HT1080 (cell line): ENCODE results near the gene C22orf39. TPM values are rescaled to one million over a fixed set of nuclear protein-coding genes. Genes with fewer than 3 reads are reported as not detected.

Source experiments
- DNase-seq: peaks from one replicate; pipeline ENCODE4 v3.0.0-alpha.2; 2015; ENCODE audit warnings: low read depth
- total RNA-seq: library from RNA; depleted of rRNA; stranded (reverse); fragments of >200 nt; shearing (Covaris generic); gene quantifications from 2 replicates; pipeline ENCODE4 v1.2.3, GENCODE V29; 2014

C22orf39 gene
- total RNA-seq, 1 experiment from 2014 or later: 35.9 TPM

DNA sequence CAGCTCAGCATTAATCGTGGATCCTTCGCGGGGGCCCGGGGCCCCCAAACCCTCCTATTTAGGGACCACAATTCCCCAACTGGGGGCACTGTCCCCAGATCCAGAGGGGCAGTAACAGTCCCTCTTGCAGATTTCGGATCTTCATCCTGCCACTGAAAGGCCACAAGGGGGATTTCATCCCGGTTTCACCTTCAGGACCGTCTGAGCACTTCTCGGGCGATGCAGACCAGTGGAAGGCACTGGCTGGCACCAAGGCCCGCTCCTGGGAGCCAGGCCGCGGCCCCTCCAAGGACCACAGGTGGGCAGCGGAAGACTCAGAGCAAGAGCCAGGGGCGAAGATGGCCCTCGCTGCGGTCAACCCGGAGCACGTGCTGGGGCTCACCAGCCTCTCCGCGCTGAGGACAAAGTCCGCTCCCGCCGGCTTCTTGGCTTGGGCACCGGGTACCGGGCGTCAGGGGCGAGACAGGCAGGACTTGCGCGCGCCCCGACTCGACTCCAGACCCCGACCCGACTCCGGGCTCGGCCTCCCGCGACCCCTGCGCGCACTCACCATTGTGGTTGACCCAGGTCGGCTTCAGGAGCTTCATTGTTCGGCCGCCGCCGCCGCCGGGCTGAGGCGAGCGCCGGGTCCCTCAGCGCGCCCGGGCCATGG, 16.5 kb downstream of the C22orf39 start:
- DNase-seq: no peak

DNA sequence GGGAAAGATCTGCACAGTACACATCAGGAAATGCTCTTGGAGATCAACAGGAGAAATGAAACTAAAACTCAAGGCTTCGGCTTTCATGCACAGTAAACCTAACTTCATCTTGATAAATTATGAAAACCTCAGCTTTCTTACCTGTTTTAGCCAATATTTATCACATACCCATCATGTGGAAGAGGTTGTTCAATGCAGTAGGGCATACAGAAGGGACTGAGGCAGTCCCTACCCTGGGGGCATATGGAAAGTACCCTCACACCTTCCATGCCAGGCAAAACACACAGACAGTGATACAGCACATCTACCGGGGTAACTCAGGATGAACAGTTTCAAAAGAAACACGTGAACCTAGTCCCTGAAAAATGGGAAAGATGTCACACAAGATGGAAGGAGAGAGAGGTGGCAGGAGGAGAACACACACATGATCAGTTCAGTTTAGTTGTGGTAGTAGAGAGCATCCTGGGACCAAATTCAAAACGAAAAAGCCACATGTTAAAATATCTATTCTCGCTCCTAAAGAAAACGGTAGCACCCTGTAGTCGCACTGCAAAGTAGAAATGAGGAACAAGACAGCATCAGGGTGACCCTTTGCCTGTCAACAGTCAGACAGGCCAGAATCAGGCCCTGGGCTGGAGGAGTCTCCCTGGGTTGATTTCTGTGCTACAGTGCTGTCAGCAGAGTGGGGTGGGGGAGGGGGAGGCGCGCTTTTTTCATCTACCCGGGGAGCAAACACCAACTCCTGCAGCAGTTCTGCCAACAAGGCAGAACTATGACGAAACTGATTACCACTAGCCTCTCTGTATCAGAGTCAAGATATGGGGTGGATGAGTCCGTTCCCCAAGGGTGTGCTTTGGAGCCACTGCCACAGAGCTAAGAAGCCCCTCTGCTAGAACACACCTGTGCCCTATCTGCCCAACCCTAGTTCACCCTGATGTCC, 17.3 kb downstream of the C22orf39 start:
- DNase-seq: peak; percentile 18

DNA sequence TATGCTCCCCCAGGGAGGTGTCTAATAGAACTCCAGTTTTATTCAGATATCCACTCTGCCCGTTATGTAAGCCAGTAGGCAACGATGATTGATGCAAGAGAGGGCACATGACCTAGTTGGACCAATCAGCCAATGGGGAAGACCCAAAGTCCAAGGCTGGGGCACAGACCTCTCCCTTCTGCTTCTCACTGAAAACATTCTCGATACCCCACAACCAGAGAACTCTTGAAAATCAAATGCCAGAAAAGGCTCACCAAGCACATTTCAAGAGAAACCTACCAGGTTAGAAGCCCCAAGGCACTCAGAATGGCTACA, 23.4 kb downstream of the C22orf39 start:
- no peak for DNase-seq

DNA sequence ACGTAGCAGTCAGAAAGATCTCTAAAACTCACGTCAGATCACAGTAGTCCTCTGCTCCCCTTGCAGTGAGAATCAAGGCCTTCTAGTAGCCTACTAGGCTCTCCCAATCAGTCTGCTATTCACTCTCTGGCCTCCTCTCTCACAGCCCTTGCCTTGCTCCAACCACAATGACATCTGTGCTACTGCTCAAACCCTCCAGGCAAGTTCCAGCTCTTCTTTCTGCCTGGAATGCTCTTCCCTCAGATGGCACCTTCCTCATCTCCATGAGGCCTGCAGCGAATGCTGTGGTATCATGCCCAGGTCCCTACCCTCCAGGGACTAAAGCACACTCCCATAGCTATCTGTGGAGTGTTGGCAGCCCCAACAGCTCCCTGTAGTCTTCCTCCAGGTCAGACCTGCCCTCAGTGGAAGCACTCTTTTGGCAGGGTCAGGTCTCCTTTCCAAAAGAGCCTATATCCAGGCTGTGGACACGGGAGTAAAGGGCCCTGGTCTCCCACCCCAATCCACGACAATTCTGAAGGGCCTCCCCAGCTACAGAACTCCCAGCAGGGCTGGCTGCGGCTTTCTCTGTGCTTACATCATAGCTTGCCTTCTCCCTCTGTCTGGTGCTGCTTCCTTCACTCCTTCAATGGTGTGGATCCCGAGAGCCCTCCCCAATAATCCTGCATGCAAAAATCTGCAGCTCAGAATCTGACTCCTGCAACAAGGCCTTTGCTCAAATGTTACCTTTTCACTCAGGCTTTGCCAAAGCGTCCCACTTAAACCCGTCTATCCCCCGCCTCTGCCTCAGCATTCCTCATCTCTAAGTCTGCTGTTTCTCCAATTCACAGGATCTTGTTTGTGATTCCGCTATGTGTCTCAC, 24.8 kb downstream of the C22orf39 start:
- DNase-seq: no peak

DNA sequence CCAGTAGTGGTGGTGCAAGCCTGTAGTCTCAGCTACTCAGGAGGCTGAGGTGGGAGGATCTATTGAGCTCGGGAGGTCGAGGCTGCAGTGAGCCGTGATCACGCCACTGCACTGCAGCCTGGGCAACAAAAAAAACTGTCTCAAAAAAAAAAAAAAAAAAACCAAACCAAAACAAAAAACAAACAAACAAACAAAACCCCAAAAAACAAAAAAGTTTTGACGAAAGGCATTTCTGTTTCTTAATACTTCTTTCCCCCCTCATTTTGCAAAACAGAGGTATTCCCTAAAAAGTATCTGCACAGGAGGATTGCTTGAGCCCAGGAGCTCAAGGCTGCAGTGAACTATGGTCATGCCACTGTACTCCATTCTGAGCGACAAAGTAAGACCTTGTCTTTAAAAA, 27.2 kb downstream of the C22orf39 start:
- no peak for DNase-seq

DNA sequence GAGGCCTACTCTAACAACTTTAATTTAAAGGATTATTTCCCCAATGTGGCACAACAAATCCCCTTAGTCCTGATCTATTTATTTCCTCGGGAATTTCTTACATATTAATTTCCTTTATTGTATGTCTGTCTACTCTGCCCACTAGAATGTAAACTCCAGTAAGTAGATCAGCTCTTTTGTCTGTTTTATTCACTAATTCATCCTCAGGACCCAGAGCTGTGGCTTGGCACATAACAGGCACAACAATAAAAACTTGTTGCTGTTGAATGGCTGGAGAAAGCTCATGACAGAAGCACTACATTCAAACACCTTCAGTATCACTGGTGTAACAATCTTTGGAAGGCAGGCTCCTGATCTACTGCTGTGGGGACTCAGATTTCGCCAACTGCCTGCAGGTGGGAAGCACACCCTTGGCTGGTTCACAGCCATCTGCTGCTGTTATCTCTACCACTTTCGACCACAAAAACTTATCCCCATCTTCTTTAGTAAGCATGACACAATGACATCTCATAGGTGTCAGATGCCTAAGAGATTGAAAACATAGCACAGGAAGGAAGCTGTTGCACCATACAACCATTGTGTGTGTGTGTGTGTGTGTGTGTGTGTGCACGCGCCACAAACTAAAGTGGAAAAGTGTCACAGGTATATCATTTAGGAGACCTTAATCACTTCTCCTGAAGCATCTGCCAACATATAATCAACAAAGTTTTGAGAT, 27.9 kb downstream of the C22orf39 start:
- DNase-seq: no peak

DNA sequence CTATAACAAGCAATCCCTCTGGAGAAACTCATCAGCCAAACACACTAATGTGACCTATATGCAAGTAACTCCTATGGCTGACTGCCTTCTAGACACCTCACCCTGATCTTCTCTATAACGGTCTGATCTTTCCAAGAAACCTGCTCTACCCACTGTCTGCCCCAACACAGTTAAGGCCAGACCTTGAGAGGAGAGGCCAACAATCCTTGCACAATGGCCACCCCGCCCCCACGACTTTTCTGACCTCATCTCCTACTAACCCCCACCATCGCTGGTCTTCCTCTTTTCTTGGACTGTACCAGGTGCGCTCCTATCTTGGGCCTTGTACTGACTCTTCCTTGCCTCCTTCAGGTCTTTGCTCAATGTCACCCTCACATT, 28.4 kb downstream of the C22orf39 start:
- no peak for DNase-seq

DNA sequence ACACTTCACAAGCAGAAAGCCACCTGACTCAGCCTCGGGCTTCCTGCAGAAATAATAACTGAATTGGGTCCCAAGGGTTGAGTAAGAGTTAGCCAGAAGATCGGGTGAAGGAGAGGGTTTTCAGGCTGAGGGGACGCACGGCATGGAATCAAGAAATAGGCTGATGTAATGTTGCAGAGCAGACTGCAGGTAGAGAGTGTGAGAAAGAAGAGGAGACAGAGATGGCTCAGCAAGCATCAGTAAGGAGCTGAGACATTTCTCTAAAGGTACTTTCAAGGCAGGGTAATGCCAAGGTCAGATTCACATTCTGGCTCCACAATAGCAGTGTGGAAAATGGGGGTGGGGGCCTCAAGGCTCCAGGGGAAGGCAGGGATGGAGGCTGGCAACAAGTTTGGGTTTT, 34.6 kb downstream of the C22orf39 start:
- DNase-seq: no peak

DNA sequence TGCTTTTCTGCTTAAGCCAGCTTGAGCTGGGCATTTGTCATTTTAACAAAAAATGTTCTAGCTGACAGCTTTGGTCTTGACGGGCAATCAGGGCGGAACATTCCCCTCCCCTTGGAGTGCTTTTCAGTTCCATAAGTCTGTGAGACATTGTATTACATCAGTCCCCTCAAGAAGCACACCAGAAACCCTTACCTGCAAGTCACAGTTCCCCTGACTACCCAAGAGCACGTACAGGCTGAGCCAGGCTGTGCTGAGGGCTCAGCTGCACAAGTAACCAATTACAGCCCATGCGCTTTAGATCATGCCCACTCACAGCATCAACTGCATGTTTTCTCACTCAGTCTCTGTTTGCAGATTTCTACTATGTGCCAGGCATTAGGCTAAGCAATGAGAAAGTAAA, 35.0 kb downstream of the C22orf39 start:
- no peak for DNase-seq

DNA sequence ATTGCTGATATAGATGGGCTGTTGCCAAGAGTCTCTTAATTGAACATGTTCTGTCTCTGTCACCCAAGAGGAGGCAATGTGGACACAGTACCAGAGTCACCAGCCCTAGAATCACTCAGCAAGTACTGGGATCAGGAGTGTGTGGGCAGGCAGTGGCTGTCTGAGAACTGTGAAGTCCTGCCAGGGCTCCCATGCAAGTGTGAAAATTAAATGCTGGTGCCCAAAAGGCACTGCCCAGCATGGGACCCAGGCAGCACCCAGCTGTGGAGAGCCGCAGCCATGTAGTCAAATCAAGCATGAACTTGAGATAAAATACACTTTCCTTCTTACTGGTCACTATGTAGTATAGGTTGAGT, 35.8 kb downstream of the C22orf39 start:
- no peak for DNase-seq

DNA sequence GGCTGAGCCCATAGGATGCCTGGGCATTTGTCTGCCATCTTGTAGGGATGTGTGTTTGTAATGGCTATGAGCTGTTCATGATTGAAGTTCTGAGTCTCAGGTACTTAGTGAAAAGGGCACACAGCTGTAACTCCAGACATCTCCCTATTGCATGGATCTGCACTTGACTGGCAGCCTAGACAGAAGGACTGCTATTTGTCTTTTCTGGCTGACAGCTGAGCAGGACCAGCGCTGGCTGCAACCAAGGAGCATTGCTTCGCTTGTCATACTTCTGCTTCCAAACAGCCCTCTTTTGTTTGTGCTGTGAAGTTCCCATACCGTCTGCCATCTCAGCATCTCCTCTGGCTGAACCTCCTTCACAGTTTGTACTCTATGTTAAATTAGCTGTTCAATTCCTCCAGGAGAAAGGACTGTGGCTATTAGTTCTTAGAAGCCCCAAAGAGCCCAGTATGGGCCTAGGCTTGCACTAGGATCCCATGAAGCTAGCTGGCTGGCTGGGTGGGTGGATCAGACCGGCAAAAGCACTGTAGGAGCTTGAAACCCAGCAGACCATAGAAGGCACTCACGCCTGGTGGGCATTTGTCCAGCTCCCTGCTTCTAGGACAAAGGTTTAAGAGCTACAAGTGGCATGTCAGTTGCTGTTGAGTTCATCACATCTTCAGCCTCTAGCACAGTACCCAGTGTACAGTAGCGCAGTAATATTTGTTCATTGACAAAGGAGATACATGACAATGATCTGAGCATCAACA, 36.4 kb downstream of the C22orf39 start:
- no peak for DNase-seq

DNA sequence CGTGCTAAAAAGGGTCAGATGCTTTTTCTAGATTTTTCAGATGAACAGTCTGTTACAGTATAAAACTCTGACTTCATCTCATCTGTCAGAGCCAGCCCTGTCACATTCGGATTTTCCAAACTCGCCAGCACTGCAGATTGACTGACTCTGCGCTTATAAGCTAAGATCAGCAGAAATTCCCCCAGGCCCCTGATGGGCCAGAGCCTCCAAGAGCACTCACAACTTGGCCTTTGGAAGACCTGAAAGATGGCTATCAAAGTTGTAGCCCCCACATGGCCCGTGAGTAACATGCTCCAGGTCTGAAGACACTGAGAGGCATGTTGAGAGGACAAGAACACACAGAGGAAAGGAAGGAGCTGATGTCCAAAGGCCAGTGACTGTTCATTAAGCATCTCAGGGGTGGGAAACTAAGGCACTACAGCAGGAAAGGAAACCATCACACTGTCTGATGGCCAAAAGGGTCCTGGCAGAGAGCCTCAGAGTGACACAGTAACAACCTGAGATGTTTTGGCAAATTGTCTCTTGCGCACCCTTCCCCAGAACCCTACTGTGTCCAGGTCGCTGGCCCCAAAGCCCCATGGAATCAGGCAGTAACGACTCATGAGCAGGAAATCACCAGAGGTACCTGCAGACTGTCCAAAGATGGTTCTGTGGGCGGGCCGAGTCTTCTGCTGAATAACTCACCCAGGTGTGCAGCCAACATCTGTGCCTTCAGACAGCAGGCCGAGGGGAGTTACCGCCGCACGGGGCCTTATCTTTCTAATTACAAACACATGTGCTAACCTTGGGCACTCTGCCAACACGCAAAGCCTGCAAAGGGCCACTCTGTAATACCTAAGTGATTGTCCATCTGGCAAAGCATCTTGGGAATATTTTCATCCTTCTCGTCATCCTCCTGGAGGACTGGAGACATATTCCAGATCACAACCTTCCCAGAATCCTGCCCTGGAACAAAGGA, 39.6 kb downstream of the C22orf39 start:
- no peak for DNase-seq

DNA sequence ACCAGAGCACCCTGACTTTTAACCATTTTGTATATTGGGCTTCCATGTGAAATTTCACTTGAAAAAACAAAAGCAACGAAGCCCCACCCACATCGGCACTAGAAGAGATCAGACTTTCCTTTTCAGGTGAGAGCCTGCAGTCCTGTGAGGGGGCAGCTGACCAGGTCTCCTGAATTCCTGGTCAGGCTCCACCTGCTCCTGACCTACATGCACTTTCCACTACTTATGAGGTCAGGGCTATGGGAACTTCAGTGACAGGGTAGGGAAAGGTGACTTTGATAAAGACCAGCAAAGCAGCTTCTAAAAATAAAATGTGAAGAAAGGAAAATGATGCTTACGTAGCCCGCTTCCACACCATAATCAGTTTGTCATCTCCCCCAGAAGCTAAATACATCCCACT, 40.7 kb downstream of the C22orf39 start:
- DNase-seq: no peak

DNA sequence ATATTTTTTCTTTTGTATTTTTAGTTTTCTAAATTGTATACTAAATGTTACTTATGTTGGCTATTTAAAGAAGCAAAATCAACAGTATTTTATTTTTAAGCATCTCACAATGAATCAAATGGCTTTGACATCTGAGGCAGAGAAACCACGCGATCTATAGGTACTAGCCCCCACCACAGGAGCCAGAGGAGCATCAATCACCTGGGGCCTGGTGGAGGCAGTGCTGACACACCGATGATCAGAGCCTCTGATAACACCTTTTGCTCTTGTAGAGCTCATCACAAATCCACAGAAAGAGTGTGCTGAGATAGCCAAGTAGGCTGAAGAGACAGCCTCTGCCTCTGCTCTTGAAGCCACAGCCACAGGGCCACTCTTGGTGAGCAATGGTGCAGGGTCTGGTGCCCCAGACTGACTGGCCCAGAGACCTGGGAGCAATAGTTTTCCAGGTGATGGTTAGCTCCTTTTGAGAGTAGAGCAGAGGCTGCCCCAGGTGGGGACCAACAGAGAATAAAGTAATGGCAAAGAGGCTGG, 41.2 kb downstream of the C22orf39 start:
- DNase-seq: no peak

DNA sequence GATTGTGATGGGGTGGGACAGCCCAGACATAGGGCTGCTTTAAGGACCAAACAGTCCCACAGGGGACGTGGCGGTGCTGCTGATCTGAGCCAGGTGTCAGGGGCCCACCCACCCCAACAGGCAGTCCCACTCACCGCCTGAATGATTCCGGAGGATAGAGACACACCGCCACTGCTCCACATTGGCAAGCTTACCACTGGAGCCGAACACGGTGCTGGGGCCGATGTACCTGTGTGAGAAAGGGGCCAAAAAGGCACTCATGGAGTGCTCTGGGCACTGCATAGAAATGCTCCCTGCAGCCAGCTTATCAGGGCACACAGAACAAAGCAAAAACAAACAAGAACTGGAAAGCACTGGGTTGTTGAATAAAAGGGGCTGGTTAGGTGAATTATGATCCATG, 41.9 kb downstream of the C22orf39 start:
- no peak for DNase-seq

DNA sequence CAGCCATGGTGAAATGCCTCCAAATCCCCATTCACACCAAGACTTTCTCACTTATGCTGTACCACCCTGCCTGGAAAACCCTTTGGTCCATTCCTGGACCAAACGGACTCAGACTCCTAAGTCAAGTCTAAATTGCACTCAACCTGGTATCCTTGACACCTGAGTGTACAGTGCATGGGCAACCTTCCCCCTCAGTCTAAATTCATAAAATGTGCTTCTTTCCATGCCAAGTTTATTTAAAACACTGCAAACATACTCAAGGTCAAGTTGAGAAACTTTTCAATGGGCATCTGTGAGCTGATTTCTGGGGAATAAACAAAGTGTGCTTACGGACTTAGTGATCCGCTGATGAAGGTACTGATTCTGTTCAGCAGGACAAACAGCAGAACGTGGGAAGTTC, 42.4 kb downstream of the C22orf39 start:
- no peak for DNase-seq

DNA sequence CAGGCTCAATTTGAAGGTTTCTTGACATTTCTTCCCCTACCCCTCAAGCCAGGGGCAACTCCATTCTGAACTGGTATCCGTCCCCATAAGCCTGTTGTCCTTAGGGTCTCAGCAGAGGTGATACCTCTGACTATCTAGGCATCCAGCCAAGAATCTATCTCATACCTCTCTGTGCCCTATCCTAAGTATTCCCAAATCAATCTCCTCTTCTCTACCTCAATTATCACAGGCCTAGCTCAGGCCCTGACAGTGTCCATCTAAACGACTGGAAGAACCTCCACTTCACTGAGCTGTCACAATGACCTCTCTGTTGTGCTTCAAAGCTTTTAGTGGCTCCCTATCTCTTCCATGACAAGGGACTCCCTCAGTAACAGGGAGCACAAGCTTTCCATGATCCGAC, 42.8 kb downstream of the C22orf39 start:
- no peak for DNase-seq

DNA sequence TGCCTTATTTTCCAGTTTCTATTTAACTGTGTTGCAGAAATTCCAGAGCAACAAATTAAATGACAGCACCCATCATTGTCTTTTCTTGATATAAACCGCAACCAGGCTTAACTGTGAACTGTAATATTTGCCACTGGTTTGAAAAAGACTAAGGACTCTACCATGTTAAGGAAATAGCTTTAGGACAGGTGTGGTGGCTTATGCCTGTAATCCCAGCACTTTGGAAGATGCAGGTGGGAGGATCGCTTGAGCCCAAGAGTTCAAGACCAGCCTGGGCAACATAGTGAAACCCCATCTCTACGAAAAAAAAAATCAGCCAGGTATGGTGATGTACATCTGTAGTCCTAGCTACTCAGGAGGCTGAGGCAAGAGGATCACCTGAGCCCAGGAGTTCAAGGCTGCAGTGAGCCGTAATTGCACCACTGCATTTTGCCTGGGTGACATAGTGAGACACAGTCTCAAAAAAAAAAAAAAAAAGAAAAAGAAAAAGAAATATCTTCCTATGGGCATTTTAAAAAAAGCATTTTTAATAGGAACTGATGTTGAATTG, 44.8 kb downstream of the C22orf39 start:
- DNase-seq: no peak

DNA sequence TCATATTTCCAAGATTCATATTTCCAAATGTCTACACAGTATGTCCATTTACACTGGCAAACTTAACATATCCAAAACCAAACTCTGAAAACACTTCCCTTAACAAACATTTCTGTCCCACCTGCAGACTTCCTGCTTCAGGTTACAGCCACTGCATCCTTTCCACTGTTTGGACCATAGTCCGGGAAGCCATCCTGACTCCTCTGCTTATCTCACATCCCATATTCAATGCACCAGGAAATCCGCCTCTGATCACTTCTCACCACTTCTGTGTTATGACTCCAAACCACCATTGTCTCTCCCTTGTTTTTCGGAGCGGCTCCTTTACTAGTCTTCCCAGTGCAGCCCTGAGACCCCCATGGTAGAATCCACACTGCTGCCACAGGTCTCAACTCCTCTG, 46.0 kb downstream of the C22orf39 start:
- no peak for DNase-seq
